Stimulated activated CD4-positive, alpha-beta T cell treated with anti-CD3 and anti-CD28 coated beads, Interleukin-1b, Interleukin-23, amount 100 ng/mL, for 48 hours (primary cell): ENCODE data around the gene ANXA4.

Experiments used
- DNase-seq: peaks from one replicate; pipeline ENCODE4 v3.0.0-alpha.2; 2020

ANXA4 gene

DNA sequence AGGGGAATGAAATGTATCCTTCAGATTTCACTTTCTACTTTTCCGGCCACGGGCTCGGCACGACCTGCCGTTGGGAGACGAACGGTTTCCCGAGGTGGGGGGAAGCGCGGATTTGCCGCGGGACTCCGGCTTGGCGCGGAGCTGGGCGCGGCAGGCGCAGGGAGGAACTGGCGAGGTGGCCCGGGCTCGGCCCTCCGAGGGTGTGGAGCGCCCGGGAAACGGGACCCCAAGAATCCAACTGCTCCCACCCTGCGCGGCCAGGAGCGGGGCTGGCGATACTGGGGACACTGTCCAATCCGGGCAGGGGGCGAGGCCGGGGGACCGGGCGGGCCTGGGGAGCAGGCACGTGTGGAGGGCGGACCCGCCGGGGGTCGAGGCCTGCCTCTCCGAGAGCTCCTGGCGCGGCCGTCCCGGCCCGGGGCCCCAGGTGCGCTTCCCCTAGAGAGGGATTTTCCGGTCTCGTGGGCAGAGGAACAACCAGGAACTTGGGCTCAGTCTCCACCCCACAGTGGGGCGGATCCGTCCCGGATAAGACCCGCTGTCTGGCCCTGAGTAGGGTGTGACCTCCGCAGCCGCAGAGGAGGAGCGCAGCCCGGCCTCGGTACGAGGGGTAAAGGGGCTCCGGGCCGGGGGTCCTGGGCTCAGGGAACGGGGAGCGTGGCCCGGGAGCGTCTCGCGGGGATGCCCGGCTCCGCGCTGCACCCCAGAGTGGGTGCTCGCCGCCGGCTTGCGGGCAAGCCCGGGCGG lies at the start of gene ANXA4:
Gene ANXA4, plus strand, starts transcription at position 560 of the 747 bp plus-strand sequence. CDS start 39,432 bp downstream, outside the sequence.
- DNase-seq = peak; percentile 57

DNA sequence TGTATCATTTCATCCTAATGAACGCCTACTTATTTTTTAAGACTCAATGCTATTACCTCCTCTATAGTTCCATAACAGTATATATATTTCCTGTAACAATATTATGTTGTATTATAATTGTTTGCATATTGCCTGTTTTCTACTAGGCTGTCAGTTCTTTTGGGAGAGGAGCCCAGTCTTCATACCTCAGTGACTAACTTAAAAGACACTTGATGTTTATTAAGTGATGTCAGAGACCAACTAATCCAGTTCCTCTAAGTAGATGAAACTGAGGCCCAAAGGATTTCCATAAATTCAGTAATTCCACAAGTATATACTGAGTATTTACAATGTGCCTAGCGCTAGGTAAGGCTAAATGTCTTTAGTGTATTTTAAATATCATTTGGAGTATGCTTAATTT lies 49.5 kb upstream of the ANXA4 start:
- DNase-seq = no peak

DNA sequence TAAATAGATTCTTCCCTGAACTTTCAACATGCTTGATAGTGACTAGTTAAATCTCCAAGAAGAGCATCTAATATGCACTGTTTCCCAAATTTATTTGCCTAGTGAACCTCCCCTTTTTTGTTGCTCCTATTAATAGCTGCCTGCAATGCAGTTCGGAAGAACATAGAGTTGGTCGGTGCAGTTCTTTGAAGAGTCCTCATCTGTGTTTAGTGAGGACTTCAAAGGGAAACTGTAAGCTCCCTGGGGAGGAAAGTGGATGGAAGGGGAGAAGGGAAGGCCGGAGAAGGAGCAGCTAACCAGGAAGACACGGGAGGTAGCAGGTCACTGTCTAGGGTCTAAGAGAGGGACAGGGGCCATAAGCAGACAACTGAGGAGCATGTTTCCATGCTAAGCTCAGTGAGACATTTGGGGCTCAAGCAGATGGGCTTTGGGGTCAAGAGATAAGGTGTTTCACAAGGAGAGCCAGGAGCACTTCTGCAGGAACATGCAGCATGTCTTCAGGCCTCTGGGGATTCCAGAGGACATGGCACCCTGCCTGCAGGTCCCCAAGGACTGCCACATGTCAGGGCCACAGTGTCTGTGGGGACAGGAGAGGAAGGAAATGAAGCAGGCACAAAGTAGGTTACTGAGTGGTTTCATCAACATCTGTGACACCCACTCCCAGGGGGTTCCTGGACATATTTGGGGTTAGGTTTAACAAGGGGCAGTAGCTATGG lies 48.7 kb upstream of the ANXA4 start:
- DNase-seq = no peak

DNA sequence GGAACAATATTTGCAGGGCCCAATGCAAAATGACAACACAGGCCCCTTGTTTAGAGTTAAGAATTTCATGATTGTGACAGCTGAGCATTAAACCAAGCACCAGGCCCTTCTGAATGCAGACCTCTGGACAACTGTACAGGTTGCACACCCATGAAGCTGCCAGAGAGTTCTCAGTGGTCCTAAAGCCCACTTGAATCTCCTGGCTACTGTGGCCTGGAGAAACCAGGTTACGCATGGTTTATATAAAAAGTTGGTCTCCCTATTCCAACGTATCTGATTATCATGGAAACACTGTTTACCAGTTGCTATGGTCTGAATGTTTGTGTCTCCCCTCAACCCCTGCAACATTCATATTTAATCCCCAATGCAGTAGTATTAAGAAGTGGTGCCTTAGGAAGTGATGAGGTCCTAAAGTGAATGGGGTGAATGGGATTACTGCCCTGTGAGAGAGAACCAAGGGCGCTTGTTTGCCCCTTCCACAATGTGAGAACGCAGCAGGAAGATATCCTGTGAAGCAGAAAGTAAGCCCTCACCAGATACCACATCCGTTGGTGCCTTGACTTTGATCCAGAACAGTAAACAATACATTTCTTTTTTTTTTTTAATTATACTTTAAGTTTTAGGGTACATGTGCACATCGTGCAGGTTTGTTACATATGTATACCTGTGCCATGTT lies 48.0 kb upstream of the ANXA4 start:
- no peak for DNase-seq

DNA sequence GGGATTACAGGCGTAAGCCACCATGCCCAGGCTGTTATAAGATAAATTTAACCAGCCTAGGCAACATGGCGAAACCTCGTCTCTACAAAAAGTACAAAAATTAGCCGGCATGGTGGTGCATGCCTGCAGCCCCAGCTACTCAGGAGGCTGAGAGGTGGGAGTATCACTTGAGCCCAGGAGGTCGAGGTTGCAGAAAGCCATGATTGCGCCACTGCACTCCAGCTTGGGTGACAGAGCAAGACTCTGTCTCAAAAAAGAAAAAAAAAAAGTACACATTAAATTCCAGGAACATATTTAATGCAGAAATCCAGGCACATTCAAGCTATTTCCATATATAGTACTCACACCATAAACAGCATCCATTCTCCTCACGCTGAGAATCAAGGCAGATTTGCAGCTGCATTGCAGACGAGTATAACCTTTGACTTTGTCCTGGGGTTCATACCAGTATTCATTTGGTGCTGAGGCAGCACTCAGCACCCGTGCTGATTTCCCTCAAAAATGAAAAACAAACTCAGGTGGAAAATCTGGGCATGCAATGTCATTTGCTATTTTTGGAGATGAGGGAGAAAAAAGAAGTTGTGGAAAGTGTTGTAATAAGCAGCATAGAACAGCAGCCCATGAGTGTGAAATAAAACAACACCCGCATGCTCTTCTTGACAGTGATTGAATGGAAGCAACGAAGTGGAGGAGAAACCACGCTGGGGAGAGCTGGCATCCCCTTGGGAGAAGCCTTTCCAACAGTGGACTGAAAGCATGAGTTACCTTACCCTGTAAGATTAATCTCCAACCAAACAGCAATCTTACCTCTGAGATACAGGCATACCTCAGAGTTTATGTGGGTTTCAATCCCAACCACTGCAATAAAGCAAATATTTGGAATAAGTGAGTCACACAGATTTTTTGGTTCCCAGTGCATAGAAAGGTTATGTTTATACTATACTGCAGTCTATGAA lies 46.8 kb upstream of the ANXA4 start:
- no peak for DNase-seq

DNA sequence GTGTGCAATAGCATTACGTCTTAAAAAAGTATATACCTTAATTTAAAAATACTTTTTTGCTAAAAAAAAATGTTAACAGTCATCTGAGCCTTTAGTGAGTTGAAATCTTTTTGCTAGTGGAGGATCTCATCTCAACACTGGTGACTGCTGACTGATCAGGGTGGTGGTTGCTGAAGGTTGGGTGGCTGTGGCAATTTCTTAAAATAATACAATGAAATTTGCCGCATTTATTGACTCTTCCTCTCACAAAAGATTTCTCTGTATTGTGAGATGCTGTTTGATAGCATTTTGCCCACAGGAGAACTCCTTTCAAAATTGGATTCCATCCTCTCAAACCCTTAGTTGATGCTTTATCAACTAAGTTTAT lies 46.1 kb upstream of the ANXA4 start:
- DNase-seq = no peak

DNA sequence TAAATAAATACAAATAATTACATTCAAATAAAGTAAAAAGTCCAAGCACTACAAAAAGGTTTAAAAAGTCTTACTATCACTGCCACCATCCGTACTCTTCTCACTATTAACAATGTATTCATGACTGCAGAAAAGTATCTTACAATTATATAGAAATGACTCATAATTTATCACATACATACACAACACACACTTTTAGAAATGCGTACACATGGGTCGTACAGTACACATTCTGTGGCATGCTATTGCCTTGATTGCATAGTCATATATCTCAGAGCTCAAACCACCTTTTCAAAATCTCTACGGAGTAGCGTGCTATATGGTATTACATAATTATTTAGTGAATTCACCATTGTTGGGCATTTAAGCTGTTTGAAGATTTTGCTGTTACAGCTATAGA lies 41.6 kb upstream of the ANXA4 start:
- DNase-seq = no peak

DNA sequence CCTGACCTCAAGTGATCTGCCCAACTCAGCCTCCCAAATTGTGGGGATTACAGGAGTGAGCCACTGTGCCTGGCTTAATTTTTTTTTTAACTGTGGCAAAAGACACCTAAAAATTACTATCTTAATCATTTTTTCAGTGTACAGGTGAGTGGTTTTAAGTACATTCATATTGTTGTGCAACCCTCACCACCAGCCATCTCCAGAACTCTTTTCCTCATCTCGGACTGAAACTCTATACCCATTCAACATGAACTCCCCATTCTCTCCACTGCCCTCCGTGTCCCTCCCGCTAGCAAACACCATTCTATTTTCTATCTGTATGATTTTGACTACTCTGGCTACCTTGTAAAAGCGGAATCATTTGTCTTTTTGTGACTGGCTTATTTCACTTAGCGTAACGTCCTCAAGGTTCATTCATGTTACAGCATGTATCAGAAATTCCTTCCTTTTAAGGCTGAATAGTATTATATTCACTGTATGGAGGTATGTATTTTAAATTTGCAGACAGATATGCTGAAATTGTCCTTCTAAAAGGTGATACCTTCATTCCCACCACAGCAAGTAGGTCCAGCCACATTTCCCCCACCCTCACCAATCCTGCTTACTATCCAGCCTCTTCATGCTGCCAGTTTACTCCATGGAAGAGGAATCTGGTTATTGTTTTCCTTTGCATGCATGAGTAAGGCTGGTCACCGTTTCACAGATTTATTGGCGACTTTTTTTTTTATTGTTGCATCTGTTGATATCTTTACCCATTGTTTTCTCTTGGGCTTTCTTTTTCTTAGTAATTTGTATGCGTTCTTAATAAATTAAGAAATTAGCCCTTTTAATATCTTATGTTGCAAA lies 40.6 kb upstream of the ANXA4 start:
- no peak for DNase-seq

DNA sequence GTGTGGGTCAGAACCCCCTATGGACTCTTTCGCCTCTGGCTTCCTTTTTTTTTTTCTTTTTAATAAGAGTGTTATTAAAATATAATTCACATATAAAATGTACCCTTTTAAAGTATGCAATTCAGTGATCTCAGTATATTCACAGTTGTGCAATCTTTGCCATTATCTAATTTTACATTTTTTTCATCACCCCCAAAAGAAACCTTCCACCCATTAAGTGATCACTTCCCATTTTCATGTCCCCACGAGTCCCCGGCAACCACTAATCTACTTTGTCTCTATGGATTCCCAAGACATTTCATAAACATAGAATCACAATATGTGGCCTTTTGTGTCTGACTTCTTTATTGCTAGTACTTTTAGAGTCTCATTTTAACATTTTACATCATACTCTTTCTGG lies 38.7 kb upstream of the ANXA4 start:
- DNase-seq = no peak

DNA sequence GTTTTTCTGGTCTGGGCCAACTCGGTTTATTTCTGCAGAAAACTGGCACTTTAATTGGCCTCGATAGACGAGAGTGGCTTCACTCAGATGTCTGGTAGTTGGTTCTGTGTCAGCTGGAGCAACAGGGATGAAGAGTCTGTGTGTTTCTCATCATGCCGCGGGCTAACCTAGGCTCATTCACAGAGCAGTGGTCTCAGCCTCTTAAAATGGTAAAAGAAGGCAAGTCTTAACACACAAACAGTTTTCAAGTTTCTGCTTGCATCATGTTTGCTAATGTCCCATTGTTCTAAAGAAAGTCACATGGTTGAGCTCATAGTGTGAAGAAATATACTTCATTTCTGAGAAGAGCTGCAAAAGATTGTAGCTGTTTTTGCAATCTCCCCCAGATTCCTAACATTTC lies 37.5 kb upstream of the ANXA4 start:
- DNase-seq = no peak

DNA sequence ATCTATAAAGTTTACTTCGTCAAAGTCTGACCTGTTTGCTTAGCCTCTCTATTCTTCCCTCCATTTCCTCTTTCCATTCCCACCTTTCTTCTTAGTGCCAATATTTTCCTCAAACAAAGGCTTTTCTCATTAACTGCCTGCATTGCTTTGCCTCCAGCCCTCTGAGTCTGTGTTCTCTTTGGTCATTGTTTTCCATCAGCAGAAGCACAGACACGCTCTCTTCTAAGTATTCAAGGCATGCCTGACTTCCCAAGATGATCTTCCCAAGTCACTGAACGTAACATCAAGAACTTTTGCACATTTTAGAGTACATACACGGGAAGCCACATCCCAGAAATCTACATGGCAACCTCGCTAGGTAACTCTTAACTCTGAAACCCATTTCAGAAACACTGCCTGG lies 32.6 kb upstream of the ANXA4 start:
- no peak for DNase-seq

DNA sequence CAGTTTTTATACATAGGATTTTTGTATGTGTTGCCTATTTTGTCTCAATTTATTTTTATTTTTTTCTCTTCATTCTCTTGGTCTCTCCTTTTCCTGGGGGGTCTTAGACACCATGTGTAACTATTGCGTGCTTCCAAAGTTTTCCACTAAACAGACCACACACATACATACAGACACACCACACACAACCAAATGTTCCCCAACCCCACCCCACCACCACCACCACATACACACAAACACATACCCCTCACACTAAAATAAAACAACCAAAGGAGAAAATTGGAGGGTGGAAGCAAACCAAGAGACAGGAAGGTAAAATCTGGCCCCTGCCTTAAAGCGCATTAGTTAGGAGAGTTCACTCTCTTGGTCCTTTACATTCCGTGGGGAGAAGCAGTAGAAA lies 30.0 kb upstream of the ANXA4 start:
- no peak for DNase-seq

DNA sequence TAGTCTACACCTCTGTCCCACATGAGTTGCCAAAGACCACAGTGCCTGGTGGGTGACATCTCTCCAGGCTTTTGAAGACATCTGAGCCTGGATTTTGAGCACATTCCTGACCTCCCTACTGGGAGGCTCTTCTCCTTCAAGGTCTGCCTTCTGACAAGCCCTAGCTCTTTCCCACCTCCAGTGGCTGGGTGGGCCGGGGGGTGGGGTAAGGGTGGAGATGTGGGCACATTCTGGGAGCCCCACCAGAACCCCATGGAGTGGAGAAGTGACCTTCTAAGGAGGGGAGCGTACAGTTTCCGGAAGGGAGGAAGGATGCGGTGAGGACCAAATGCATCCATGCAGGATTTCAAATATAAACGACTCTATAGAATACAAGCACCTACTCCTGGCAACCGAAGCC lies 27.9 kb upstream of the ANXA4 start:
- DNase-seq = no peak

DNA sequence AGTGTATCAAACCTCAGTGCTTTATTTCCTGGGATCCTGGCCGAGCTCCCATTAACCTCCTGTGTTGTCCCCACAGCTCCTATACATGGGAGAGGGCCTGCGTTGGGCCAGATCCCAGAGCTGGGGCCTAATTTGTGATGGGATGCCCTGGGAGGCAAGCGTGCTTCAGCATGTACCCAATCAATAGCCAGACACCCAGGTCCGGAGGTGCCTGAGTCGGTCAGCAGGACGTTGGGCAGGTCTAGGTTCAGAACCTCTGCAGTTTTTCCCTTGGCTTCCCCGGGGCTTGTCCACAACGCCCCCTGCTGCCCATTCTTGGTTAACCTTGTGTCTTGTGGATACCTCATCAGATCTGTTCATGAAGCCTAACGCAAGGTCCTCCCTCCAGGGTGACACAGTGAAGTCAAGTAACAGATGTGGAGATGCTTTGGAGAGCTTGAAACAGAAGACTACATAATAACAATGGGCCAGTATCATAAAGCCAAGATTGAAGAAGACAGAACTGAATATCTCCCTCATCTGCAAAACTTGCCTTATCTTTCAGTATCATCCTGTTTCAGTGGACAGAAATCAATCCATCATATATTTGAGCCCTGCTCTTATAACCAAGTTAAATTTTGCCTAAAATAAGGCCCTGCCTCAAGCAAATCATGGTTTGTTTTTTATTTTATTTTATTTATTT lies 27.3 kb upstream of the ANXA4 start:
- peak; percentile 88 for DNase-seq

DNA sequence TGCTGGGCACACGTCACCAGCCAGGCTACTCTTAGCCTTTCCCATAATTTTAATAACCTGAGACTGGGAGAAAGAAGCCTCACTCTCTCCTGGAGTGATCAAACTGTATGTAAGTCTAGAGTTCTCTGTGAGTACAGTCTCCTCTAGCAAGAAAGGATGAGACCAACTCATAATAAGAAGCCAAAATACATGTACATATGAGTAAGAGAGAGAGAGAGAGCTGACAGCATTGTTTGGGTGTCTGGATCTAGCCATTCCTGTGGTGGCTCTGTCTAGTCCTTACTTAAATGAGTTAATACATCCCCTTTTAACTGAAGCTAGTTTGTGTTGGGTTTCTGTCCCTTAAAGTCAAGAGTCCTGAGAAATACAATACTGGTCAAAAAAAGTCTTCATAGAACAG lies 26.0 kb upstream of the ANXA4 start:
- no peak for DNase-seq

DNA sequence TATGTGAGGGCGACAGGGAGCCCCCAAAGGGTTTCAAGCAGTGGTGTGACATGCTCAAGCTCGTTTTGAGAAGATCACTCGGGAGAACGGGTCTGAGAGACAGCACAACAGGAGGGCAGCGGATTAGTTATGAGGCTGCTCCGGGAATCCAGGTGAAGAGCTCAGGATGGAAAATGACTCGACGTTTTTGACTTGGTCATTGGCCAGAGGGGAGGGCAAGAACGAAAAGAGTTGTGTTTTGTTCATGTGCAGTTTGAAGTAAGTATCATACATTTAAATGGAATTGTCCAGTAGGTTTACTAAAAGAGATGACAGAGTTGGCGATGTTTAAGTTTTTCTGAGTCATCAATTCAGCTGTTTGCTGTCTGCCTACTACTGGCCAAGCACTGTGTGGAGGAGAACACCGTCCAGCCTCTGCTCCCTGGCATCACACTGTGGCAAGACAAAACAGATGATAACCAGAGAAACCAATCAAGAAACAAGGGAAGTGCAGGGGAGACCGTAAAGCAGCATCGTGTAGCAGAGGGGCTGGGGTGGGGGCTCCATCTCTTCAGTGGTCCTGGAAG lies 25.3 kb upstream of the ANXA4 start:
- no peak for DNase-seq

DNA sequence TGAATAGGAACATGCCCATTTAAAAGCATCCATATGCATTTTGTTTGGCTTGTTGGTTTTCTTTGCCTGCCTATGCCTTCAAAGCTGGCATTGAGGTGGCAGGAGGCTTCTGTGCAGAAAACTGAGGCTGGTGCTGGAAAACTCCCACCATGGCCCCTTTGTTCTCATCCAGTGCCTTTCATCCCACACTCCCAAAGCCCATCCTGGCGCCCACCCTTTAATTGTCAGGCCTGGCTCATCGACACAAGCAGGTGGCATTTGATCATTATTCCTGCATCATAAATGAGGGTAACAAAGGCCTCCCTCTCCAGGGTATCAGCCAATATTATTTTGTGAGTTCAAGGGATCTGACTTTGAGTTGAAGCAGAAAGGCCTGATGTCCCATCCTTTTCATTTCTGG lies 24.7 kb upstream of the ANXA4 start:
- DNase-seq = no peak

DNA sequence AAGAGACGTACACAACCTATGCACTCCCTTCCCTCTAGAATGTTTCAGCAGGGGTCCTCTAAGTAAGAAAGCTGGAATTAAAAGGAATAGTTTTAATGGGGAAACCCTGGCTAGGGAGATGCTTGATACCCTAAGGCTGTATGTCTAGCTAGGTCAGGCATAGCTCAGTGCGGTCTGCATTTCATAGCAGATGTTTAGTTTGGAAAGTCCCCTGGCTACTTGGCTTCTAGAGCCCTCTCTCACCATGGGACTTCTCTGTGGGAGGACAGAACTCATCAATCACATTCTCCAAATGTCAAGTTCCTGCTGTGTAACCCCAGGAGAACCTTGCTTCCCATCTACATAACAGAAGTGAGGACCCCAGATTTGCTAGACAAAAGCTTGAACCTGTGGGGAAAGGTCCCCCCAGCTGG lies 24.1 kb upstream of the ANXA4 start:
- no peak for DNase-seq

DNA sequence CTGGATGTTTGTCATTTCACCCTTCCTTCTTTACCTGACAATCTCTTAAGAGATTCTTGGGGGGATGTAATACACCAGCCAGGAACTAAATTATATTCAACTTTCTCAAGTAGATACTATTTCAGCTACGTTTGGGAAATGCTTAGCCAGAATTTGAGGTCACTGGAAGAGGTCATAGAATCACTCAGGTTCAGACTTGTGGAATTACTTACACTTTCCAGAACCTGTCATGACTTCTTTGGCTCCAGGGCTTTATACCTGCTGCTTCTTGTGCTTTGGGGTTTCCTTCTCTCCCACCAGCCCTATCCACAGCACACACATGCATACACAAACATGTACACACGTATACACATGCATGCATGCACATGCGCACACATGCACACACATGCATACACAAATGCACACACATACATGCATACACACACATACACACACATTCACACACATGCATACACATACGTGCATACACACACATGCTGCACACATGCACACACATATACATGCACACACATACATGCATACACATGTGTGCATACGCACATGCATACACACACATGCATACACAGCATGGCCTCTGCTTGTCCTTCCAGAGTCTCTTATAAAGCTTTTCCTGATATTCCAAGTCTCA lies 23.5 kb upstream of the ANXA4 start:
- DNase-seq = no peak

DNA sequence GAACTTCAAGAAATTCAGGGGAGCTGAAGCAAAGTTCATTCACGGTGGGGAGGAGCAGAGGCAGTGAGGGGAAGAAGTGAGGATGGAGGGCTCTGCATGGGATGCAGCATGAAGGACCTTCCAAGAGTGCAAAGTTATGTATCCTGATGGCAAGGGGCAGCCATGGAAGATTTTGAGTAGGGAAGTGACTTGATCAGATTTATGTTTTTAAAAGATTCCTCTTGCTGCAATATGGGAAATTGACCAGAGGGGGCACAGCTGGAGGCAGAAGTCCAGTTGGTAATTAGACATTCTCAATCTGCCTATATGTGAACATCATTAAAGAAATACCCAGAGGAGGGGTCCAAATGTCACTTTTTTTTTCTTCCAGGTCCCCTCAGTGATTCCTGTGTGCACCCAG lies 21.5 kb upstream of the ANXA4 start:
- DNase-seq = no peak

DNA sequence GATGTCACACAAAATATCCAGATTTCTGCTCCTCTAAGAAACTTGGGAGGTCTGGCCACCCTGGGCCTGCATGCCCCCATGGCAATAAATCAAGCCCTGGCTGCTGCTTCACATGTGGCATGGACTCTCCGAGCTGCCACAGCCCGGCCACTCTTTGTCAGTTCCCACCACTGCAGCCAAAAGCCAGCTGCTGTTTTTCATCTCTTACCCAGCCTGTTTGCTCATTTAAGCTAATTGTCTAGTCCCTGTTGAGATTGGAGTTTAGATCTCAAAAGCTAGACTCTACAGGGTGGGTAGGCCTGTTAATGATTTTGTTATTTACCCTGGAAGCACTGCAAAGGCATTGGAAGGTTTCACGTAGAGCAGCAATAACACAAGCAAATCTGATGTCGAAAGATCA lies 20.9 kb upstream of the ANXA4 start:
- no peak for DNase-seq
